HG02852 (cell line): Measurements from ENCODE around the gene MPHOSPH9.

Experiments
- ATAC-seq: cut with Tn5 transposase; IDR thresholded peaks from one replicate; pipeline ENCODE4 v1.9.1; 2021; ENCODE audit warnings: mild to moderate bottlenecking, moderate library complexity; ENCODE audit not compliant: unreplicated experiment

The MPHOSPH9 gene

DNA sequence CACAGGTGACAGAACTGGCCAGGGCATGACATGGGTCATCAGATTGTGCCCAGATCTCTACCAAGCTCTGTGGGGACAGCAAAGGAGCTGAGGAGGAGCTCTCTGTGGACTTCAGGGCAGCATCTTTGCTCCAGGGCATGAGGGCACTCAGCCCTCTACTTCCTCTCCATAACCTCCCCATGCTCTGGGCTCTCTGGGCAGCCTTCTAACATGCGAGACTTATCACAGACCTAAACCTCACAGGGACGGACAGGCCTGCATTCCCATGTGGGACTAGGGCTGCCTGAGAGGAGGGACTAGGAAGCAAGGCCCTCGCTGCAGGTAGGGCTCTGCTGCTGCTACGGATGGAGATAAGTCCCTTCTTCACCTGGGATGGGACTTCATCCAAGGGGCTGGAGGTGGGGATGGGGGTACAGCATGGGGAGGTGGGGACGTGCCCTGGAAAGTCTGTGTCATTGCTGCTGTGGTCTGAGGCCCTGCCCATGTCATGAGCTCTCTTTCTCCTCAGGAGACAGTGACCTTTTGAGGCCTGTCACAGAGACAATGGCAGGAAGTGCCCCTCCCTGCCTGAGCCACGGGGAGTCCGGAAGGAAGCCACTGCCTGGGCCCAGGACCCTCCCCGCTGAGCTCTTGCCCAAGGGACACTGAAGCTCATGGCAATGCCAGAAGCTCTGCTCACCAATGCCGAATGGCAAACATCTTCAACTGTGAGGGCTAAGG, 126.1 kb downstream of the MPHOSPH9 start:
- ATAC-seq, result no peak

DNA sequence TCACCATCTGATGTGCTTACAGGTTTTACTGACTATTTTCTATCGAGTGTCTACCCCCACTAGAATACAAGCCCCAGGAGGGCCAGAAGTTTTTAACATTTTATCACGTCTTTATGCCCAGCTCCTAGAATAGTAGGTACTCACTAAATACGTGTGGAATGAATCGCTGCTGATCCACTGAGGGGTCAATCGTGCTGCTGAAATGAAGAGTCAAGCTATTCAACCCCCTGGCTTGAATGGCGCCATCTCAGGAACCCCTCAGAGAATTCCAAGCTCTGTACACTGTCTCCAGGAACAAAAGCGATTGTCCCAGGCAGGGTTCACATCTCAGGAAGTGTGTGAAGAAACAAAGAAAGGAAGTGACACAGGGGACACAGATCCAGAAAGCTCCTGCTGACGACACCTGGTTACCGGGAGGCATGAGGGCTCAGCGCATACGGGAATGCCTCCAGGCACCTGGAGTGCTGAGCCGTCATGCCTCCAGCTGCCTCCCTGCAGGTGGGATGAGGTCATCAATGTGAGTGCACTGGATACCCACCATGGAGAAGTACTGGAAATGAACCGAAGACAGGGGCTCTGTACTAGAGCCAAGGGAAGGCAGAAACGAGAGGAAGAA, 127.6 kb downstream of the MPHOSPH9 start:
- no peak for ATAC-seq

DNA sequence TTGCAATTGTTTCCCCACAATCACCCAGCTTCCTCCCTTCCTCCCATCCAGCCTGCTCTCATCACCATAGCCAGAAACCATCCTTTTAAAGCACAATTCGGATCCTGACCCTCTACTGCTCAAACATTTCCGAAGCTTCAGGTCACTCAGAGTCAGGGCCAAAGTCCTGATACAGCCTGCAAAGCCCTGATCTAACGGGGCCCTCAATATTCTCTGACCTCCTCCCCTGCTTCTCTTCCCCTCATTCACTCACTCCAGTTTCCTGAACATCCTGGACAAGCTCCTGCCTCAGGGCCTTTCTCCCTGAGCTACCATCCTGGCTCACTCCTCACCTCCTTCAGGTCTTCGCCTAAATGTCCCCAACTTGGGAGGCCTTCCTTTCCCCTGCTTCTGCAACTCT, 128.1 kb downstream of the MPHOSPH9 start:
- no peak for ATAC-seq
